H9 (cell line): ENCODE results near the gene SGTA. TPM values are rescaled to one million over a fixed set of nuclear protein-coding genes. Genes with fewer than 3 reads are reported as not detected.

Experiments used
- DNase-seq: peaks from one replicate; pipeline ENCODE4 v3.0.0-alpha.2; 2017
- H2AFZ ChIP-seq: one replicate; pipeline ENCODE4 v1.6.1; 2013; ENCODE audit warnings: mild to moderate bottlenecking, low read length, control low read depth, moderate library complexity
- H2AK5ac ChIP-seq: 2 replicates; pipeline ENCODE4 v1.6.1; 2013; ENCODE audit warnings: low read length, control low read depth, mixed read lengths; ENCODE audit not compliant: insufficient read length
- H2BK120ac ChIP-seq: one replicate; pipeline ENCODE4 v1.6.1; 2013; ENCODE audit warnings: low read depth, mild to moderate bottlenecking, low read length, control low read depth, inconsistent platforms; ENCODE audit not compliant: poor library complexity, severe bottlenecking
- H2BK12ac ChIP-seq: 2 replicates; pipeline ENCODE4 v1.6.1; 2013; ENCODE audit warnings: low read length, control low read depth, mixed read lengths, low read depth; ENCODE audit not compliant: insufficient read length
- H2BK15ac ChIP-seq: 2 replicates; pipeline ENCODE4 v1.6.1; 2013; ENCODE audit warnings: low read depth, low read length, control low read depth
- H2BK20ac ChIP-seq: one replicate; pipeline ENCODE4 v1.6.1; 2013; ENCODE audit warnings: low read depth, mild to moderate bottlenecking, low read length, control low read depth, inconsistent platforms; ENCODE audit not compliant: poor library complexity, severe bottlenecking
- H2BK5ac ChIP-seq: 2 replicates; pipeline ENCODE4 v1.6.1; 2013; ENCODE audit warnings: low read length, control low read depth, mixed read lengths; ENCODE audit not compliant: insufficient read length
- H3K14ac ChIP-seq: 2 replicates; pipeline ENCODE4 v1.6.1; 2013; ENCODE audit warnings: low read length, control low read depth; ENCODE audit not compliant: insufficient read depth
- H3K18ac ChIP-seq: 2 replicates; pipeline ENCODE4 v1.6.1; 2013; ENCODE audit warnings: low read depth, mild to moderate bottlenecking, mixed read lengths, low read length, control low read depth; ENCODE audit not compliant: insufficient read length
- H3K23ac ChIP-seq: 2 replicates; pipeline ENCODE4 v1.6.1; 2013; ENCODE audit warnings: low read length, control low read depth, mixed read lengths, low read depth; ENCODE audit not compliant: insufficient read length
- H3K23me2 ChIP-seq: 2 replicates; pipeline ENCODE4 v1.6.1; 2013; ENCODE audit warnings: low read depth, mild to moderate bottlenecking, mixed read lengths, low read length, control low read depth; ENCODE audit not compliant: insufficient read length, poor library complexity, severe bottlenecking
- H3K27ac ChIP-seq: 2 replicates; pipeline ENCODE4 v1.5.1; 2013; ENCODE audit warnings: low read length, control low read depth, mixed read lengths, low read depth; ENCODE audit not compliant: insufficient read length
- H3K27me3 ChIP-seq: 2 replicates; pipeline ENCODE4 v1.6.1; 2013; ENCODE audit warnings: low read length, control low read depth, inconsistent platforms; ENCODE audit not compliant: insufficient read depth
- H3K4ac ChIP-seq: 2 replicates; pipeline ENCODE4 v1.6.1; 2013; ENCODE audit warnings: low read depth, mild to moderate bottlenecking, control low read depth, inconsistent platforms, low read length, moderate library complexity
- H3K4me1 ChIP-seq: 2 replicates; pipeline ENCODE4 v1.6.1; 2013; ENCODE audit warnings: low read length, control low read depth, inconsistent platforms; ENCODE audit not compliant: insufficient read depth
- H3K4me2 ChIP-seq: 2 replicates; pipeline ENCODE4 v1.6.1; 2013; ENCODE audit warnings: low read length, control low read depth, mixed read lengths; ENCODE audit not compliant: insufficient read length, insufficient read depth
- H3K56ac ChIP-seq: 2 replicates; pipeline ENCODE4 v1.6.1; 2013; ENCODE audit warnings: low read depth, mild to moderate bottlenecking, mixed read lengths, low read length, control low read depth; ENCODE audit not compliant: insufficient read length
- H3K79me1 ChIP-seq: 2 replicates; pipeline ENCODE4 v1.6.1; 2013; ENCODE audit warnings: low read depth, mild to moderate bottlenecking, moderate library complexity, low read length, control low read depth, inconsistent platforms; ENCODE audit not compliant: insufficient read depth, poor library complexity, severe bottlenecking
- H3K79me2 ChIP-seq: 2 replicates; pipeline ENCODE4 v1.6.1; 2013; ENCODE audit warnings: low read length, control low read depth, inconsistent platforms; ENCODE audit not compliant: insufficient read depth
- H3K9ac ChIP-seq: 2 replicates; pipeline ENCODE4 v1.6.1; 2013; ENCODE audit warnings: low read length, control low read depth, mixed read lengths; ENCODE audit not compliant: insufficient read length; ENCODE audit errors: extremely low read depth
- H3K9me3 ChIP-seq: one replicate; pipeline ENCODE4 v1.6.1; 2013; ENCODE audit warnings: low read depth, low read length, inconsistent platforms; ENCODE audit not compliant: control insufficient read depth
- H3T11ph ChIP-seq: one replicate; pipeline ENCODE4 v1.6.1; 2013; ENCODE audit warnings: mild to moderate bottlenecking, low read length, control low read depth, inconsistent platforms
- H4K20me1 ChIP-seq: one replicate; pipeline ENCODE4 v1.6.1; 2013; ENCODE audit not compliant: control insufficient read depth, insufficient read length, insufficient read depth
- H4K5ac ChIP-seq: 2 replicates; pipeline ENCODE4 v1.6.1; 2013; ENCODE audit warnings: low read depth, mild to moderate bottlenecking, mixed read lengths, low read length, control low read depth; ENCODE audit not compliant: insufficient read length
- H4K8ac ChIP-seq: replicated peaks from 2 replicates; pipeline ENCODE4 v1.6.1; 2013; ENCODE audit warnings: low read length, control low read depth, mixed read lengths, low read depth; ENCODE audit not compliant: insufficient read length
- H4K91ac ChIP-seq: 2 replicates; pipeline ENCODE4 v1.6.1; 2013; ENCODE audit warnings: low read depth, mild to moderate bottlenecking, moderate library complexity, mixed read lengths, low read length, control low read depth; ENCODE audit not compliant: insufficient read length
- H3K27ac Mint-ChIP-seq, 3 experiments: 2 replicates in 2 of 3; 3 replicates in 1 of 3; pipeline ENCODE4 v1.8.0; 2020 to 2021; ENCODE audit warnings: mixed read lengths in 3 of 3, mild to moderate bottlenecking in 1 of 3, moderate library complexity in 1 of 3
- H3K27me3 Mint-ChIP-seq: 2 replicates; pipeline ENCODE4 v1.8.0; 2021; ENCODE audit warnings: low read depth, mild to moderate bottlenecking, moderate library complexity, mixed read lengths
- H3K36me3 Mint-ChIP-seq, 3 experiments: 2 replicates in 2 of 3; 3 replicates in 1 of 3; pipeline ENCODE4 v1.8.0; 2020 to 2021; ENCODE audit warnings: low read depth in 3 of 3, mixed read lengths in 3 of 3; ENCODE audit not compliant: insufficient read depth in 1 of 3
- H3K4me1 Mint-ChIP-seq, 2 experiments: 2 replicates each; pipeline ENCODE4 v1.8.0; 2020; ENCODE audit warnings: mixed read lengths in 2 of 2
- H3K4me3 Mint-ChIP-seq, 2 experiments: 2 replicates in 1 of 2; 3 replicates in 1 of 2; pipeline ENCODE4 v1.8.0; 2020 to 2021; ENCODE audit warnings: mild to moderate bottlenecking in 2 of 2, mixed read lengths in 2 of 2, moderate library complexity in 1 of 2
- H3K9me3 Mint-ChIP-seq, 2 experiments: 2 replicates in 1 of 2; 3 replicates in 1 of 2; pipeline ENCODE4 v1.8.0; 2020; ENCODE audit warnings: mild to moderate bottlenecking in 2 of 2, mixed read lengths in 2 of 2, moderate library complexity in 1 of 2
- CTCF ChIP-seq: fragments of 200-600 bp; sonication (generic); conservative IDR thresholded peaks from 3 replicates; pipeline ENCODE4 v1.8.0; 2021; ENCODE audit warnings: antibody characterized with exemption, mild to moderate bottlenecking
- WGBS: extraction: QIAGEN DNeasy Blood & Tissue Kit; methylation state at CpG from one replicate; pipeline ENCODE4 v1.1.7; 2013; ENCODE audit warnings: missing lambda C conversion rate, low lambda C conversion rate, mixed read lengths; ENCODE audit not compliant: insufficient read length; ENCODE audit errors: extremely low coverage; 5-methylcytosine and 5-hydroxymethylcytosine counted together
- total RNA-seq: library from RNA; stranded (reverse); gene quantifications from 2 replicates; pipeline ENCODE4 v1.2.1, GENCODE V29; 2021

The SGTA gene
- total RNA-seq, 1 experiment from 2014 or later = 102 TPM

GRCh38 chr19:2743099-2743498, 40.0 kb downstream of the SGTA start:
- Histone ChIP-seq H3K18ac (no peak overlapping the region), H3K9ac (no peak overlapping the region), H4K8ac (no peak overlapping the region), H2AFZ (no peak overlapping the region), H3K4me1 (no peaks in the 10 kb centered on the region), H2BK15ac (no peak overlapping the region), H2BK12ac (no peak overlapping the region), H3K79me1 (no peaks in the 10 kb centered on the region), H2BK120ac (no peak overlapping the region), H3T11ph (no peak overlapping the region), H3K9me3 (no peaks in the 10 kb centered on the region), H3K23me2 (peaks cover 5% of the 10 kb centered on the region), H4K5ac (no peak overlapping the region), H3K27me3 (no peaks in the 10 kb centered on the region; the same call in 1 of the 2 replicates), H2AK5ac (no peak overlapping the region), H3K56ac (no peak overlapping the region), H2BK20ac (no peak overlapping the region), H3K4ac (no peak overlapping the region), H3K79me2 (no peaks in the 10 kb centered on the region), H4K20me1 (no peaks in the 10 kb centered on the region), H3K14ac (no peak overlapping the region), H3K4me2 (no peak overlapping the region), H3K27ac (no peak overlapping the region), H3K23ac (no peak overlapping the region), H4K91ac (no peak overlapping the region), H2BK5ac (no peak overlapping the region)
- Mint-ChIP-seq H3K9me3 (no peaks in the 10 kb centered on the region), H3K4me3 (no peak overlapping the region), H3K4me1 (peaks cover 5 to 6% of the 10 kb centered on the region in 2 experiments), H3K36me3 (peaks cover 0 to 2% (median 2%) of the 10 kb centered on the region in 3 experiments; a peak in 3 of 7 replicates), H3K27me3 (peaks cover 46% of the 10 kb centered on the region), H3K27ac (no peak overlapping the region)
- no peak for DNase-seq
- no peak for TF ChIP-seq CTCF
- WGBS = no CpG with 5 or more reads among the region's 8 CpGs
